Hypothalamus (tissue), 51 donors: ENCODE results near the gene HMGCR.

Source experiments
- DNase-seq, 51 donors: peaks; one replicate each; lab custom pipeline; 2025; lab: John Stamatoyannopoulos, UW

Gene HMGCR

GRCh38 chr5:75340714-75341478, 3.9 kb downstream of the HMGCR start:
- DNase-seq: no peak

DNA sequence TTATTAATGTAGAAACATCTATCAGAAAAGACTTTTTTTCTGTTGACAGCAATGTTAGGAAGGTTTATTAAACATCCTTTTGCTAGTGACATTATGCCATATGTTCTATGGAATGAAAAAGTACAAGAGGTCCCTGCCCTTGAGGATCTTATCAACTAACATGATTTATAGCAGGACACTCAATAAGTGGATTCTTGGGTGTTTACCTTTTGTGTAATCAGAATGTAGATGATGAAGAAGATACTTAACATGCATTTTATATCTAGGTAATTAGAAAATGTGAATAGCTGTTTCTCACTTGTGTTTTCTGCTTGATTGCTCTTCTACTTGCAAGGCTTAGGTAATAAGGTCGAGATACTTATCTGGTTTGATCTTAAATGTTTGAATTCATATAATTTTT, 4.9 kb downstream of the HMGCR start:
- DNase-seq: no peak

DNA sequence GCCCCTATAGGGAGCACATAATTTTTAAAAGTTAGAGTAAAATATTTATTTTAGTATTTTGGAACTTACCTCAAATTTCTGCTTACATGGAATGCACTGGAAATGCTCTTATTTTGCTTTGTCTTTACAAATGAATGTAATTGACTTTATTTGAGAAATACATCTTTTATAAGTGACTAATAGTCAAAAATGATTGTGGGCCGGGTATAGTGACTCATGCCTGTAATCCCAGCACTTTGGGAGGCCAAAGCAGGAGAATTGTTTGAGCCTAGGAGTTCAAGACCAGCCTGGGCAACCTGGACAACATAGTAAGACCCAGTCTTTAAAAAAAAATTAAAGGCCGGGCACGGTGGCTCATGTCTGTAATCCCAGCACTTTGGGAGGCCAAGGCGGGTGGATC, 5.8 kb downstream of the HMGCR start:
- no peak for DNase-seq

DNA sequence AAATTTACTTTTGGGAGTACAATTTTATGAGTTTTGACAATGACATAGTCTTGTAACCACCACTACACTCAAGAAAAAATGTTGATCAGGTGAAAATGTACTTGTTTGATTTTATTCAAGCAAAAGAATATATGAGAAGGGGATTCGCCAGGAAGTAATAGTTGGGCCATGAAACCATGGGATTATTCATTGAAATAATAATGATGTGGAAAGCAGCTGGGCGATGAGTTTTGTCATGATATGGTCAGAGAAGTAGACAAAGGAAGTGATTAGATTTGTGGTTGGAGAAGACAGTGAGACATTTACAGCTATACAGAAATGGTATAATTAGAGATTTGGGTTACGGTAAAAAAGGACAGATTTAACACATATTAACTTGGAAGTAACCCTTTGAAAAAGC, 11.2 kb downstream of the HMGCR start:
- no peak for DNase-seq

DNA sequence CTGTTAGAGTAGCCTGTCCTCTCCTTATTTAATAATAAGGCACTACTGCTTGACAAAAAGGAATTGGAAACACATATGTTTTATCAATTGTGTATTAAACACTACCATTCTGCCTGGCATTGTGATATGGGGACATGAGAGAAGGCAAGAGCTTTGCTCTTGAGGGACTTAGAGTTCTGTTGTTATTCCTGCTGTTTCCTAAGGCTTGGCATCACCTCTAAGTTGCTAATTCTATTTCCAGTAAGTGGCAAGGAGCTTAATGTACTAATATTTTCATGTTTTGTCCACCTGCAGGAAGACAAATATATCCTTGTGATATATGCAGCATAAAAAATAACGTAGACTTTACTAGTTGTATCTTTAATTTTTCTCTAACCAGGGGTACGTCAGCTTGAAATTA, 12.6 kb downstream of the HMGCR start:
- DNase-seq: no peak

DNA sequence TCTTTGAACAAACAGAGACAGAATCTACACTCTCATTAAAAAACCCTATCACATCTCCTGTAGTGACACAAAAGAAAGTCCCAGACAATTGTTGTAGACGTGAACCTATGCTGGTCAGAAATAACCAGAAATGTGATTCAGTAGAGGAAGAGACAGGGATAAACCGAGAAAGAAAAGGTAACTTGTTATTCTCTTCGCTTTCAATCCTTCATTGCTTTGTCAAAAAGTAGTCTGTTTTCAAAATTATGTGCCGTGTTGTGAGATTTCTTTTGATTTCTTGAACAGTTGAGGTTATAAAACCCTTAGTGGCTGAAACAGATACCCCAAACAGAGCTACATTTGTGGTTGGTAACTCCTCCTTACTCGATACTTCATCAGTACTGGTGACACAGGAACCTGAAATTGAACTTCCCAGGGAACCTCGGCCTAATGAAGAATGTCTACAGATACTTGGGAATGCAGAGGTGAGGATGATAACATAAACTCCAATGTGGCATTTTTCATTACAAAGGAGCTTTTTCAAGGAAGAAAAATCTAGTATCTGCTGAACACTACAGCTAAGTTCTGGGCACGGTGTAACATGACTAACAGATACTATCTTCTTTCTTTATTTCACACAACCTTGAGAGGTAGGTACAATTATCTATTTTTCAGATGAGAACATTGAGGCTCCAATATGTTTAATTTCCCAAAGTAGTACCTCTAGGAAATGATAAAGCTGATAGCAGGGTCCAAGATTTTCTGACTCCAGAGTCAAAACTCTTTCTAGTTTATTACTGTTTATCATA, 14.3 kb downstream of the HMGCR start:
- no peak for DNase-seq

- DNase-seq: no peak
These were observed 18.2 kb downstream of the HMGCR start for GRCh38 chr5:75355236-75355635.

DNA sequence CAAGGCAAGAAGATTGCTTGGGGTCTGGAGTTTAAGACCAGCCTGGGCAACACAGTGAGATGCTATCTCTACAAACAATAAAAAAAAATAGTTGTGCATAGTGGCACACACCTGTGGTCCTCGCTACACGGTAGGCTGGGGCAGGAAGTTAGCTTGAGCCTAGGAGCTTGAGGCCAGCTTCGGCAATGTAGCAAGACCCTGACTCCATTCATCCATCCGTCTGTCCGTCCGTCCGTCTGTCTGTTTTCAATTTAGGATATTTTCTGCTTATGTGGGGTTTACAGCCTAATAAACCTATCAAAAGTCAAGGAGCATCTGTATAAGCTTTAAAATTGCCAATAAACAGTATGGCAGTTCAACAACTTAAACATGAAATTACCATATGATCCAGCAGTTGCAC, 19.7 kb downstream of the HMGCR start:
- no peak for DNase-seq

DNA sequence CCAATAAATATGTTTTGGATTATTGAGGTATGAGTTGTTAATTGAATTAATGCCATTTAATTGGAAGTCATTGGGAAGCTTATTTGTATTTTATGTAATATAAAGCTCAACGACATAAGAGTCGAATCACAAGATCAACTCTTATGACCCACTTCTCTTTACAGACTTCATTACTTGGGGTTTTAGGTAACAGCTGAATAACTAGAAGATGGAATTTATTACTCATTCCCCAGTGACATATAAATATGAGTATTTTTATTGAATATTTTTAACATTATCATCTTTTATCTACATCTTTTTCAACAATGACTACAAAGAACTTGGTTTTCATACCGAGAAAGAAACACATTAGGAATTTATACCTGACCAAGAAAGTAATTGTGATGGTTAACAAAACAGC, 21.1 kb downstream of the HMGCR start:
- no peak for DNase-seq

GRCh38 chr5:75361310-75361709, 24.3 kb downstream of the HMGCR start:
- DNase-seq: peak in 27 of 51 donors; percentile 1 to 60 (median 13)

- DNase-seq: no peak
These were observed 25.5 kb downstream of the HMGCR start for GRCh38 chr5:75362474-75362975.

GRCh38 chr5:75363111-75363510, 26.1 kb downstream of the HMGCR start:
- DNase-seq: no peak

GRCh38 chr5:75363726-75364495, 26.9 kb downstream of the HMGCR start:
- DNase-seq: peak in 2 of 51 donors; percentile 2 to 9

DNA sequence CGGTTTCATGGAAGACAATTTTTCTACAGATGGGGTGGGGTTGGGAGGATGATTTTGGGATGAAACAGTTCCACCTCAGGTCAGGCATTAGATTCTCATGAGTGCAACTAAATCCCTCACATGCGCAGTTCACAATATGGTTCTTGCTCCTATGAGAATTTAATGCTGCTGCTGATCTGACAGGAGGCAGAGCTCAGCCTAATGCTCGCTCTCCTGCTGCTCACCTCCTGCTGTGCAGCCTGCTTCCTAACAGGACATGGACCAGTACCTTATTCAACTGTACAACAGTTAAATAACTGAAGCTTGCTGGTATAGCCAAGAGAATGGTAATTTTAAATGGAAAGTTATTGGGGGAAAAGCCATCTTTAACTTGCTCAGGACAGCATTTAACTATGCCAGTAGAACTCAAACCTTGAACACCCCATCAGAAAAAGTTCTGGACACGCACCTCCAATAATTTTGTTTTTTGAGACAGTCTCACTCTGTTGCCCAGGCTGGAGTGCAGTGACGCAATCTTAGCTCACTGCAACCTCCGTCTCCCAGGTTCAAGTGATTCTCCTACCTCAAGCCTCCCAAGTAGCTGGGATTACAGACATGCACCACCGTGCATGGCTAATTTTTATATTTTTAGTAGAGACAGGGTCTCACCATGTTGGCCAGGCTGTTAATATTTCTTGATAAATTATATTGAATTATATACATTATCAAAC, 27.7 kb downstream of the HMGCR start:
- no peak for DNase-seq

DNA sequence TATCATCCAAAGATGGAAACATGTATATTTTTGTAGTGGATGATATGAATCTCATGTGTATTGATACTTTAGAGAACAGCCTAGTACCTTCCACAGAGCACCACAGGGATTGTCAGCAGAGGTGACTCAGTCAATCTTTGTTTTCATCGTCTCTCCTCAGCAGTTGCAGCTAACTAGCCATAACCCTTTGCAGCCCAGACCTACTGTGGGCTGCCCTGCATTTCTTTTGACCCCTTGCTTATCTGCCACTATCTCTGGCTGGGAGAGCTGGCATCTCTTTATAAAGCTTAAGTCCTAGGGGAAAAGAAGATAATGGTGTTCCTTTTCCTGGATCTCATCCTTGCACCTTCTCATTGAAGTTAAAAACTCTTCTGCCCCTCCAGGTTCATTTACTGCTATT, 28.7 kb downstream of the HMGCR start:
- DNase-seq: no peak

- no peak for DNase-seq
These were observed 29.8 kb downstream of the HMGCR start for GRCh38 chr5:75366787-75367186.

DNA sequence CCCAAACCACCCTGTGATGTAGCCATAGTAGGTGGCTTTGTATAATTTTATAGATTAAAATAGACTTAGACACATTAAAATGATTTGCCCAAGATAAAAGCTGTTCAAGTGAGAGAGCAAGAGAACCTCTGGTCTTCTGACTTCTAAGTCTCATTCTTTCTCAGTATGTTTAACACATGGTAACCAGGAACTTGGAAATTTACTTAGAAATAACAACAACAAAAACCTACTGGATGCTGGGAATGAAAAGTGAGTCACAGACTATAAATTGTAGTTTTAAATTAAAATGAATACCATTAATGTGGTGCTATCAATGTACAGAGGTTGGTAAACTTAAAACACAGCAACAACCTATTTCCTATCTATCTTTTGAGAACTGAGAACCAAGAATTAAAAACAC, 30.4 kb downstream of the HMGCR start:
- DNase-seq: no peak

GRCh38 chr5:75368391-75368790, 31.4 kb downstream of the HMGCR start:
- DNase-seq: no peak

DNA sequence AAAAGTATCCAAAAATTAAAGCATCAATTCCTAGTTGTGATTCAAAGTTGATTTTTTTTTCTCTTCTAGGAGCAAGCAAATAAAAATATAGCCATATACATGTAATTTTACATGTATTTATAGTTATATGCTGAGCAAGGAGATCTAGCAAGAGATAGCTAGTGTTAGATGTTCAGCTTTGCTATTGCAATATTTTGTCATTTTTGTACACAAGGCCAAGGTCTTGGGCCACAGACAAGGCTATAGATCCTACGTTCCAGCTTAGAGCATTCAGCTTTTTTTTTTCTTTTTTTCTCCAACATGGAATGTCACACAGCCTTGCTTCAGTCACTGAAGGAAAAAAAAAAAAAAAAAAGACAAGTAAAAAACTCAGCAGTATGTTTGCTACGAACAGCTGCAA, 36.8 kb downstream of the HMGCR start:
- DNase-seq: no peak

DNA sequence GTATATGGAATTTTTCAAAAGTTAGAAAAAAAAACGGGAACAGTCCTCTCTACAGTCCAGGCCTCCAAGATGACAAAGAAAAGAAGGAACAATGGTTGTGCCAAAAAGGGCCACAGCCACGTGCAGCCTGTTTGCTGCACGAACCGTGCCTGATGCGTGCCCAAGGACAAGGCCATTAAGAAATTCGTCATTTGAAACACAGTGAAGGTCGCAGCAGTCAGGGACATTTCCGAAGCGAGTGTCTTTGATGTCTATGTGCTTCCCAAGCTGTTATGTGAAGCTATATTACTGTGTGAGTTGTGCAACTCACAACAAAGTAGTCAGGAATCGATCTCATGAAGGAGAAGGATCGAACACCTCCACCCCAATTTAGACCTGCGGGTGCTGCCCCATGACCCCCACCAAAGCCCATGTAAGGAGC, 37.4 kb downstream of the HMGCR start:
- no peak for DNase-seq

DNA sequence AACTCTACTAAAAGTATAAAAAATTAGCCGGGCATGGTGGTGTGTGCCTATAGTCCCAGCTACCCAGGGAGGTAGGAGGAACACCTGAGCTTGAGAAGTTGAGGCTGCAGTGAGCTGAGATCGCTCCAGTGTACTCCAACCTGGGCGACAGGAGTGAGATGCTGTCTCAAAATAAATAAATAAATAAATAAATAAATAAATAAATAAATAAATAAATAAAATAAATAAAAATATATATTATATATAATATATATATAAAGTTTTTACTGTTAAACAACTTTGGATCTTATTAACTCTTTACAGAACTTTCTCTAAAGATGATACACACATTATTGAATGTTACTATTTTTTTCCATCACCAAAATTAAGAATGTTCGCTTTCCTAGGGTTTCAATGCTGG, 38.4 kb downstream of the HMGCR start:
- no peak for DNase-seq
